ENCODE data around the gene WDR27. TPM values are rescaled to one million over a fixed set of nuclear protein-coding genes. Genes with fewer than 3 reads are reported as not detected.
A peak's percentile ranks its signal among the peaks of the same experiment; 100 is the strongest.

WDR27 gene
- total RNA-seq: 45.0 TPM
- 12.3 TPM for polyA plus RNA-seq (ENCODE audit: insufficient read depth, low read depth, low replicate concordance)
- long read RNA-seq, donor 1: 0 reads
- long read RNA-seq, donor 2, partial matches to known transcripts: 12 of 13 reads
- long read RNA-seq, donor 2, other reads (novel, unspliced or antisense): 0 of 13 reads
- long read RNA-seq, donor 3, partial matches to known transcripts: 5 of 7 reads
- long read RNA-seq, donor 3, other reads (novel, unspliced or antisense): 0 of 7 reads
- long read RNA-seq, donor 4, transcript WDR27-205 (4 exons, 951 nt): major isoform, 5 of 6 reads
- long read RNA-seq, donor 4, partial matches to known transcripts: 0 of 6 reads
- long read RNA-seq, donor 4, other reads (novel, unspliced or antisense): 0 of 6 reads
- long read RNA-seq, donor 5: 0 reads
- long read RNA-seq, donor 6, partial matches to known transcripts: 0 of 1 reads
- long read RNA-seq, donor 6, other reads (novel, unspliced or antisense): 0 of 1 reads
- long read RNA-seq, donor 7, partial matches to known transcripts: 1 of 18 reads
- long read RNA-seq, donor 7, other reads (novel, unspliced or antisense): 17 of 18 reads
- long read RNA-seq, donor 8, partial matches to known transcripts: 0 of 2 reads
- long read RNA-seq, donor 8, other reads (novel, unspliced or antisense): 0 of 2 reads
- long read RNA-seq, donor 9, partial matches to known transcripts: 0 of 2 reads
- long read RNA-seq, donor 9, other reads (novel, unspliced or antisense): 0 of 2 reads
- long read RNA-seq, donor 10, partial matches to known transcripts: 14 of 14 reads
- long read RNA-seq, donor 10, other reads (novel, unspliced or antisense): 0 of 14 reads

DNA sequence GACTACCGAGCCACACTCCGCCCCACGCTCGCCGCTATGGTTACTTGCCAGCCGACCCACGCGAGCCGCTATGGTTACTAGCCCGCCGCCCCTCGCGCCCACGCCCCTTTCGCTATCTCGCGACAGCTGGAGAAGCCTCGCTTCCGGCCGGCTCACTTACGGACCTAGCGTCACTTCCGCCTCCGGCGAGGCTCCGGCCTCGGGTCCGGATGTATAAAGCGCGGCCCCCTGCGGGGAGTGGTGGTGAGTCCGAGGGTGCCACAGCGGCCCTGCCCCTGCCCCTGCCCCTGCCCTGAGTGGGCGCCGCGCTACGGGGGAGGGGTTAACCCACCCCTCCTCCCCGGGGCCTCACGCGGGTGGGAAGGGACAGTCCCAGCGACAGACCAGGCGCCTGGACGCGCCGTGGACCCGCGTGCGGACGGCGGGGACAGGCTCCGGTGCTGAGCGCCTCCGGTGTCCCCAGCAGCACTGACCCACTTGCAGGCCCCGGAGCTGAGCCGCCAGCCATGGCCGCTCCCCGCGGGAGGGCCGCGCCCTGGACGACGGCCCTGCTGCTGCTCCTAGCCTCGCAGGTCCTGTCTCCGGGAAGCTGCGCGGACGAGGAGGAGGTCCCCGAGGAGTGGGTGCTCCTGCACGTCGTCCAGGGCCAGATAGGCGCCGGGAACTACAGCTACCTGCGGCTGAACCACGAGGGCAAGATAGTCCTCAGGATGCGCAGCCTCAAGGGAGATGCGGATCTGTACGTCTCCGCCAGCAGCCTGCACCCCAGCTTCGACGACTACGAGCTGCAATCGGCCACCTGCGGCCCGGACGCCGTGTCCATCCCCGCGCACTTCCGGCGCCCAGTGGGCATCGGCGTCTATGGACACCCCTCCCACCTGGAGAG lies at the start of gene WDR27, which contains the start of gene C6orf120:
Gene WDR27, minus strand, starts transcription at position 76 of the 886 bp plus-strand sequence. CDS start 13,024 bp downstream, outside the sequence.
Gene C6orf120, plus strand, starts transcription at position 173 of the 886 bp plus-strand sequence. Its CDS starts 334 bp downstream, at position 507.
- TF ChIP-seq, protein P1, sequence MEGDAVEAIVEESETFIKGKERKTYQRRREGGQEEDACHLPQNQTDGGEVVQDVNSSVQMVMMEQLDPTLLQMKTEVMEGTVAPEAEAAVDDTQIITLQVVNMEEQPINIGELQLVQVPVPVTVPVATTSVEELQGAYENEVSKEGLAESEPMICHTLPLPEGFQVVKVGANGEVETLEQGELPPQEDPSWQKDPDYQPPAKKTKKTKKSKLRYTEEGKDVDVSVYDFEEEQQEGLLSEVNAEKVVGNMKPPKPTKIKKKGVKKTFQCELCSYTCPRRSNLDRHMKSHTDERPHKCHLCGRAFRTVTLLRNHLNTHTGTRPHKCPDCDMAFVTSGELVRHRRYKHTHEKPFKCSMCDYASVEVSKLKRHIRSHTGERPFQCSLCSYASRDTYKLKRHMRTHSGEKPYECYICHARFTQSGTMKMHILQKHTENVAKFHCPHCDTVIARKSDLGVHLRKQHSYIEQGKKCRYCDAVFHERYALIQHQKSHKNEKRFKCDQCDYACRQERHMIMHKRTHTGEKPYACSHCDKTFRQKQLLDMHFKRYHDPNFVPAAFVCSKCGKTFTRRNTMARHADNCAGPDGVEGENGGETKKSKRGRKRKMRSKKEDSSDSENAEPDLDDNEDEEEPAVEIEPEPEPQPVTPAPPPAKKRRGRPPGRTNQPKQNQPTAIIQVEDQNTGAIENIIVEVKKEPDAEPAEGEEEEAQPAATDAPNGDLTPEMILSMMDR (IDR thresholded peaks at IDR 0.05; ENCODE audit: borderline replicate concordance, extremely low read depth, insufficient read depth): no peak
- Histone ChIP-seq H3K36me3 (ENCODE audit: control insufficient read depth in 2 of 3, insufficient read depth in 3 of 3, low read length in 3 of 3) (peaks cover 2 to 5% (median 4%) of the 10 kb centered on the region in 3 donors), H3K4me3 (ENCODE audit: low read length in 3 of 3) (peak within 1 kb of the TSS; percentile 75 to 97 (median 82)), H3K9me3 (ENCODE audit: control insufficient read depth in 2 of 3, insufficient read depth in 1 of 3, low read length in 3 of 3) (no peaks in the 10 kb centered on the region), H3K9ac (ENCODE audit: low read length in 3 of 3) (peak within 1 kb of the TSS; percentile 50 to 96 (median 73)), H3K4me1 (ENCODE audit: control insufficient read depth in 2 of 3, insufficient read depth in 2 of 3, low read depth in 1 of 3, low read length in 3 of 3) (peaks cover 4 to 18% (median 14%) of the 10 kb centered on the region in 3 donors), H3K27me3 (ENCODE audit: control insufficient read depth, insufficient read depth, low read length) (no peaks in the 10 kb centered on the region), H3K27ac (ENCODE audit: low read depth in 2 of 2, low read length in 2 of 2) (peak within 1 kb of the TSS; percentile 92 to 93)
- intact Hi-C loops (cut with DNase I): no loop called here
- DNase-seq: peak; percentile 97 to 99 (median 98)
- no peak for FAIRE-seq

DNA sequence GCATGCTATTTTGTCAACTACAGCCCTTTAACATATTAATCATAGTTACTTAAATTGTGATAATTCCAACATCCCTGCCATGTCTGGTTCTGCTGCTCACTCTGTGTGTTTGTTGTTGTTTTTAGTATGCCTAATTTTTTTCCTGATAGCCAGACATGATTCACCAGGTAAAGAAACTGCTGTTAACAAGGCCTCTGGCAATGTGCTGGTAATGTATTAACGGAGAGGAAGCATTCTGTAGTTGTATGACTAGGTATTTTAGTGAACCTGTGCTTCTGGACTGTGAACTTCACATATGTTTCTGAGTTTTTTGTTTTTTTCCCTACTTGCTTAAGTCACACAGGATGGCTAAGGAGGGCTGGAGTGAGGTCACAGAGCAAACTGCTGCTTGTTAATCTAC lies 44.7 kb upstream of the WDR27 start:
- Histone ChIP-seq H3K9me3 (ENCODE audit: control insufficient read depth in 2 of 3, insufficient read depth in 1 of 3, low read length in 3 of 3) (peaks cover 0 to 3% (median 0%) of the 10 kb centered on the region in 3 donors), H3K9ac (ENCODE audit: low read length in 3 of 3) (no peak overlapping the region), H3K27ac (ENCODE audit: low read depth in 2 of 2, low read length in 2 of 2) (no peak overlapping the region), H3K4me3 (ENCODE audit: low read length in 3 of 3) (no peak overlapping the region), H3K36me3 (ENCODE audit: control insufficient read depth in 2 of 3, insufficient read depth in 3 of 3, low read length in 3 of 3) (no peaks in the 10 kb centered on the region), H3K27me3 (ENCODE audit: control insufficient read depth, insufficient read depth, low read length) (no peaks in the 10 kb centered on the region), H3K4me1 (ENCODE audit: control insufficient read depth in 2 of 3, insufficient read depth in 2 of 3, low read depth in 1 of 3, low read length in 3 of 3) (peaks cover 0 to 3% (median 0%) of the 10 kb centered on the region in 3 donors)
- intact Hi-C loops (cut with DNase I): no loop called here
- FAIRE-seq (no peak), DNase-seq (no peak)
- TF ChIP-seq, protein P1 (IDR thresholded peaks at IDR 0.05; ENCODE audit: borderline replicate concordance, extremely low read depth, insufficient read depth): no peak

DNA sequence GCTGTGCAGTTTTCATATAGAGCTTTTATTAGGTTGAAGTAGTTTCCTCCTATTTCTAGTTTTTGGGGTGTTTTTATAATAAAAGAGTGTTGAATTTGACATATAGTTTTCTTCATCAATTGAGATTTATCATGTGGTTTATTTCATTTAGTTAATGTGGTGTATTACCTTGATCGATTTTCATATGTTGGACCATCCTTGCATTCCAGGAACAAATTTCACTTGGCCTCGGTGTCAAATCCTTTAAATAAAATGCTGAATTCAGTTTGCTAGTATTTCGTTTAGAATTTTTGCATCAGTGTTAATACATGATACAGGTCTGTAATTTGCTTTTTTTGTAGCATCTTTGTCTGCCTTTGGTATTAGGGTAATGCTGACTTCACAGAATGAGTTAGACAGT lies 43.6 kb upstream of the WDR27 start:
- Histone ChIP-seq H3K9ac (ENCODE audit: low read length in 3 of 3) (no peak overlapping the region), H3K36me3 (ENCODE audit: control insufficient read depth in 2 of 3, insufficient read depth in 3 of 3, low read length in 3 of 3) (no peaks in the 10 kb centered on the region), H3K4me1 (ENCODE audit: control insufficient read depth in 2 of 3, insufficient read depth in 2 of 3, low read depth in 1 of 3, low read length in 3 of 3) (peaks cover 0 to 3% (median 0%) of the 10 kb centered on the region in 3 donors), H3K4me3 (ENCODE audit: low read length in 3 of 3) (no peak overlapping the region), H3K27me3 (ENCODE audit: control insufficient read depth, insufficient read depth, low read length) (no peaks in the 10 kb centered on the region), H3K9me3 (ENCODE audit: control insufficient read depth in 2 of 3, insufficient read depth in 1 of 3, low read length in 3 of 3) (peaks cover 0 to 3% (median 0%) of the 10 kb centered on the region in 3 donors), H3K27ac (ENCODE audit: low read depth in 2 of 2, low read length in 2 of 2) (no peak overlapping the region)
- intact Hi-C loops (cut with DNase I): no loop called here
- TF ChIP-seq, protein P1 (IDR thresholded peaks at IDR 0.05; ENCODE audit: borderline replicate concordance, extremely low read depth, insufficient read depth): no peak
- DNase-seq (no peak), FAIRE-seq (no peak)

All from kidney (tissue), 22 donors.